Caco-2 (cell line): ENCODE results near the gene MRGPRG. TPM values are rescaled to one million over a fixed set of nuclear protein-coding genes. Genes with fewer than 3 reads are reported as not detected.

Experiments used
- BruUV-seq: library from RNA; stranded (reverse); fragments of 400-500 nt; replicated peaks from 2 replicates; lab custom pipeline; 2021; lab: Mats Ljungman, UMichigan
- CTCF ChIA-PET: fragments of 300-600 bp; sonication (Branson Sonifier 250); formaldehyde crosslinking; loops from one replicate; lab custom pipeline; 2022; ENCODE audit warnings: antibody characterized with exemption; lab: Charles Lee
- POLR2A ChIA-PET: fragments of 300-600 bp; sonication (Branson Sonifier 250); formaldehyde crosslinking; loops from one replicate; lab custom pipeline; 2022; ENCODE audit warnings: antibody characterized with exemption; lab: Charles Lee
- DNase-seq, 2 experiments: peaks; one replicate each; pipeline versions ENCODE4 v3.0.0 to v3.0.0-alpha.2; 2020 to 2022
- H3K27me3 ChIP-seq: replicated peaks from 2 replicates; pipeline ENCODE4 v1.6.0; 2011; ENCODE audit warnings: low read length; ENCODE audit not compliant: control insufficient read depth, insufficient read depth
- H3K36me3 ChIP-seq: 2 replicates; pipeline ENCODE4 v1.5.1; 2011; ENCODE audit warnings: low read length; ENCODE audit not compliant: control insufficient read depth, insufficient read depth
- H3K4me1 ChIP-seq: fragments of 250-450 bp; sonication (Bioruptor Pico); 2 replicates; pipeline ENCODE4 v1.5.1; 2020; ENCODE audit warnings: mild to moderate bottlenecking
- H3K4me3 ChIP-seq: 2 replicates; pipeline ENCODE4 v1.5.1; 2011; ENCODE audit warnings: low read depth, mild to moderate bottlenecking, control low read depth, low read length
- H3K9me3 ChIP-seq: fragments of 250-450 bp; sonication (Bioruptor Pico); 2 replicates; pipeline ENCODE4 v1.5.1; 2020; ENCODE audit warnings: mild to moderate bottlenecking, moderate library complexity
- H3K27ac Mint-ChIP-seq: one replicate; pipeline ENCODE4 v1.8.0; 2022; ENCODE audit warnings: mixed read lengths; ENCODE audit not compliant: unreplicated experiment
- H3K27me3 Mint-ChIP-seq: one replicate; pipeline ENCODE4 v1.8.0; 2022; ENCODE audit warnings: mixed read lengths; ENCODE audit not compliant: insufficient read depth, unreplicated experiment
- H3K36me3 Mint-ChIP-seq: one replicate; pipeline ENCODE4 v1.8.0; 2022; ENCODE audit warnings: mild to moderate bottlenecking, mixed read lengths; ENCODE audit not compliant: insufficient read depth, unreplicated experiment
- H3K4me1 Mint-ChIP-seq: one replicate; pipeline ENCODE4 v1.8.0; 2022; ENCODE audit warnings: low read depth, mixed read lengths; ENCODE audit not compliant: unreplicated experiment
- H3K4me3 Mint-ChIP-seq: one replicate; pipeline ENCODE4 v1.8.0; 2022; ENCODE audit warnings: mild to moderate bottlenecking, moderate library complexity, mixed read lengths; ENCODE audit not compliant: unreplicated experiment
- H3K9me3 Mint-ChIP-seq: one replicate; pipeline ENCODE4 v1.8.0; 2022; ENCODE audit warnings: mixed read lengths; ENCODE audit not compliant: unreplicated experiment
- intact Hi-C: fragments of 100-400 bp; cut with micrococcal nuclease; formaldehyde crosslinking; loops from one replicate; pipeline ENCODE4 v1.10.0; 2022; ENCODE audit not compliant: unreplicated experiment
- total RNA-seq: library from RNA; stranded (reverse); gene quantifications from 2 replicates; pipeline ENCODE4 v1.2.3, GENCODE V29; 2022
- TF ChIP-seq, protein P1 (sequence below), 2 experiments: fragments of 200-600 bp in 1 of 2; IDR thresholded peaks; 1 replicate in 1 of 2; 2 replicates in 1 of 2; pipeline versions ENCODE4 v1.5.1 to v1.8.0; 2011 to 2022; ENCODE audit warnings: antibody characterized with exemption in 1 of 2, control low read depth in 1 of 2, inconsistent platforms in 1 of 2, low read depth in 1 of 2, low read length in 1 of 2, mild to moderate bottlenecking in 1 of 2, moderate library complexity in 1 of 2; ENCODE audit not compliant: insufficient read depth in 1 of 2, severe bottlenecking in 1 of 2, unreplicated experiment in 1 of 2

The MRGPRG gene
- total RNA-seq, 1 experiment from 2014 or later = not detected

DNA sequence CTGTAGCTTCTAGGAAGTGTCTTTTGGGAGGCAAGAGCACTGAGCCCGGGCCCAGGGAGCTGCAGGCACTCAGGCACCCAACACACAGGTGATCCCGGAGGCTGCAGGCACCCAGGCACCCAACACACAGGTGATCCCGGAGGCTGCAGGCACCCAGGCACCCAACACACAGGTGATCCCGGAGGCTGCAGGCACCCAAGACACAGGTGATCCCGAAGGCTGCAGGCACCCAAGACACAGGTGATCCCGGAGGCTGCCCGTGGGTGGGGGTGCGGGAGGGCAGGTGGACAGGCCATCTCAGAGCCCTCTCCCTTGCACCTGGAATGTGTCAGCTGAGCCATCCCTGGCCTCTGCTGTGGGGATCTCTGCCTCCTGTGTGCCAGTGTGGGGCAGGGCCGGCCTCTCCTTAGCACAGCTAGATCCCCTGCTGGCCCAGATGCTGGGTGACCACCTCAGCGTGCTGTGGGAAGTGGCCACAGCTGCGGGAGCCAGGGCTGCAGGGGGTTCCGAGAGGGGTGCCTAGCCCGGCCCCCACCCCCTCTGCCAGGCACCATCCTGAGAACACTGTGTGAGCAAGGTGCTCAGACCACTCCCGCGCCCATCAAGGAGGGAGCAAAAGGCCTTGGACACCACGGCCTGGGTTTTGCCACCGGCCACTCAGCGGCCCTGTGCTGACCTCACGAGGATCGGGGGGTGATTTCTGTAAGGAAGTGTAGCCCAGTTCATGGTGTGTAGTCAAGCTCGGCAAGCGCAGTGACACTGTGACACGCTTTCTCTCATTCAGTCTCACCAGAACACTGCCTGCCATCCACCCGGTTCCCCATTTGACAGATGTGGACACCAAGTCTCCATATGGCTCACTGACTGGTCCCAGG is 14.2 kb downstream of the MRGPRG start:
- Histone ChIP-seq H3K4me1 (no peaks in the 10 kb centered on the region), H3K9me3 (no peaks in the 10 kb centered on the region), H3K4me3 (no peak overlapping the region), H3K27me3 (peaks cover 2% of the 10 kb centered on the region), H3K36me3 (no peaks in the 10 kb centered on the region)
- Mint-ChIP-seq H3K9me3 (no peaks in the 10 kb centered on the region), H3K4me1 (no peaks in the 10 kb centered on the region), H3K27ac (no peak overlapping the region), H3K4me3 (no peak overlapping the region), H3K36me3 (no peaks in the 10 kb centered on the region), H3K27me3 (no peaks in the 10 kb centered on the region)
- intact Hi-C loops = no loop called here
- BruUV-seq = no TSS peak
- DNase-seq = no peak
- ChIA-PET CTCF (no interaction called here), POLR2A (no interaction called here)
- TF ChIP-seq, protein P1, sequence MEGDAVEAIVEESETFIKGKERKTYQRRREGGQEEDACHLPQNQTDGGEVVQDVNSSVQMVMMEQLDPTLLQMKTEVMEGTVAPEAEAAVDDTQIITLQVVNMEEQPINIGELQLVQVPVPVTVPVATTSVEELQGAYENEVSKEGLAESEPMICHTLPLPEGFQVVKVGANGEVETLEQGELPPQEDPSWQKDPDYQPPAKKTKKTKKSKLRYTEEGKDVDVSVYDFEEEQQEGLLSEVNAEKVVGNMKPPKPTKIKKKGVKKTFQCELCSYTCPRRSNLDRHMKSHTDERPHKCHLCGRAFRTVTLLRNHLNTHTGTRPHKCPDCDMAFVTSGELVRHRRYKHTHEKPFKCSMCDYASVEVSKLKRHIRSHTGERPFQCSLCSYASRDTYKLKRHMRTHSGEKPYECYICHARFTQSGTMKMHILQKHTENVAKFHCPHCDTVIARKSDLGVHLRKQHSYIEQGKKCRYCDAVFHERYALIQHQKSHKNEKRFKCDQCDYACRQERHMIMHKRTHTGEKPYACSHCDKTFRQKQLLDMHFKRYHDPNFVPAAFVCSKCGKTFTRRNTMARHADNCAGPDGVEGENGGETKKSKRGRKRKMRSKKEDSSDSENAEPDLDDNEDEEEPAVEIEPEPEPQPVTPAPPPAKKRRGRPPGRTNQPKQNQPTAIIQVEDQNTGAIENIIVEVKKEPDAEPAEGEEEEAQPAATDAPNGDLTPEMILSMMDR (IDR thresholded peaks at IDR 0.05; ENCODE audit: insufficient read depth in 1 of 2, low read depth in 1 of 2, low read length in 1 of 2, severe bottlenecking in 1 of 2, unreplicated experiment in 1 of 2) = no peak

DNA sequence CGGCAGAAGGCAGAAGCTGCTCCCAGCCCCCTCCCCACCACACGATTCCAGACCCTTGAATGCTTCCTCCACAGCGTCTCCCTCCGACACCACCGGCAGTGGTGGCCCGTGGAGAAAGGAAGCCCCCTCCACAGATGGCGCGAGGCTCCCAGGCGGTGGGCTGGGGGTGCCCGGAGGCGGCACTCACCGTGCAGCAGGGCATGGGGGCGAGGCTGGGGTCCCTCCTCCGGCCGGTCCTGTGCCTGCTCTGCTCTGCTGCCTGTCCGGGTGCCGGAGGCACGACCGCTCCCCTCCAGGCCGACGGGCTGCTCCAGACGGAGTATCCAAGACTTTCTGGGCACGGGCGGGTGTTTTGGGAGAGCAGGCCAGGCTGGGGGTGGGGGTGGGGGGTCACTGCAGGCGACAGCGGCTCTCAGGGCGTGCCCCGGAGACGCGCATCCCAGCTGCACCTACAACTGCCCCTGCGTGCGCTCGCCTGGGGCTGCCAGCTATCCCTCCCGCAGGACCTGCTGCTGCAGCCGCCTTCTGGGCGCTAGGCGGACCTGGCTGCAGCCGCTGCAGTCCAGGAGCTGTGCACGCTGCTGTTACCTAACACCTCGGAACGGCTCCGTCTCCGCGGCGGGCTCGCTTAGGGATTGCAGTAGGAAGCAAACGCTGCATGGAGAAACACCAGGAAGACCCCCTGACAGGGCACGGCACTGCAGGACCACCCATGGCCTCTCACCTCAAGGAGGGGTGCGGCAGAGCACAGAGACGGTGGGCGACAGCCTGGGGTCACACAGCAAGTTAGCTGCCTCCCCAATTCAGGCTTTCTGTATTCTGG is 15.2 kb downstream of the MRGPRG start:
- CTCF ChIA-PET = interaction anchor here (0.6 kb wide), 1 partner anchor 114 kb away, joined by 4 read pairs; no protein-coding TSS in a partner anchor
- intact Hi-C loops = no loop called here
- no peaks in the 10 kb centered on the region for H3K4me1 Mint-ChIP-seq
- H3K36me3 Mint-ChIP-seq = no peaks in the 10 kb centered on the region
- Histone ChIP-seq H3K27me3 (peaks cover 2% of the 10 kb centered on the region), H3K4me3 (no peak overlapping the region), H3K9me3 (no peaks in the 10 kb centered on the region), H3K4me1 (no peaks in the 10 kb centered on the region), H3K36me3 (no peaks in the 10 kb centered on the region)
- no TSS peak for BruUV-seq
- peaks cover 1% of the 10 kb centered on the region for H3K27me3 Mint-ChIP-seq
- DNase-seq = peak in 1 of 2 experiments; percentile 30
- H3K27ac Mint-ChIP-seq = no peak overlapping the region
- H3K9me3 Mint-ChIP-seq = no peaks in the 10 kb centered on the region
- H3K4me3 Mint-ChIP-seq = no peak overlapping the region
- POLR2A ChIA-PET = no interaction called here
- TF ChIP-seq, protein P1 (IDR thresholded peaks at IDR 0.05; ENCODE audit: insufficient read depth in 1 of 2, low read depth in 1 of 2, low read length in 1 of 2, severe bottlenecking in 1 of 2, unreplicated experiment in 1 of 2) = no peak

DNA sequence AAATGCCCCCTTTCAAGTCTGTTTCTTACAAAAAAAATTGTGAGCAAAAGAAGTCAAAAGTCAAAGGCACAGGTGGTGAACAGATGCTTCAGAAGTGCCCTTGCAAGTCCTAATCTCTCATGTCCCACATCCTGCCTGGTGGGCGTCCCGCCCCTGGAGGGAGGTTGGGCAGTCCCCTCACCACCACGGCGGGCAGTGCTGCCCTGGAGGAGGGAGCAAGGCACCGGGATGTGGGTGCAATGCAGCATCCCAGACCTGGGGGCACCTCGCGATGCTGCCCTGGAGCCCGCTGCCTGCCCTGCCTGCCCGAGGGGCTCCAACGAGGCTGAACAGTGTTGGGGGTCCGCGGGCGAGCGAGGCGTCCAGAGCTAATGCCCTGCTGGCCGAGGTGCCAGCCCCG is 15.9 kb downstream of the MRGPRG start:
- no peak overlapping the region for H3K4me3 ChIP-seq
- H3K4me3 Mint-ChIP-seq = no peak overlapping the region
- CTCF ChIA-PET = no interaction called here
- TF ChIP-seq, protein P1 (IDR thresholded peaks at IDR 0.05; ENCODE audit: insufficient read depth in 1 of 2, low read depth in 1 of 2, low read length in 1 of 2, severe bottlenecking in 1 of 2, unreplicated experiment in 1 of 2) = no peak
- no peaks in the 10 kb centered on the region for H3K36me3 ChIP-seq
- no peaks in the 10 kb centered on the region for H3K36me3 Mint-ChIP-seq
- no peaks in the 10 kb centered on the region for H3K9me3 ChIP-seq
- H3K27me3 Mint-ChIP-seq = peaks cover 3% of the 10 kb centered on the region
- no peaks in the 10 kb centered on the region for H3K4me1 ChIP-seq
- H3K9me3 Mint-ChIP-seq = no peaks in the 10 kb centered on the region
- POLR2A ChIA-PET = no interaction called here
- no peaks in the 10 kb centered on the region for H3K4me1 Mint-ChIP-seq
- H3K27ac Mint-ChIP-seq = no peak overlapping the region
- DNase-seq = no peak
- intact Hi-C loops = no loop called here
- BruUV-seq = no TSS peak
- H3K27me3 ChIP-seq = peaks cover 2% of the 10 kb centered on the region
